ENCODE measurements around the gene ERI3. TPM values are rescaled to one million over a fixed set of nuclear protein-coding genes. Genes with fewer than 3 reads are reported as not detected.
A peak's percentile ranks its signal among the peaks of the same experiment; 100 is the strongest.

Gene ERI3
- total RNA-seq, 4 donors from 2014 or later: 14.0 to 29.2 (median 22.8) TPM

DNA sequence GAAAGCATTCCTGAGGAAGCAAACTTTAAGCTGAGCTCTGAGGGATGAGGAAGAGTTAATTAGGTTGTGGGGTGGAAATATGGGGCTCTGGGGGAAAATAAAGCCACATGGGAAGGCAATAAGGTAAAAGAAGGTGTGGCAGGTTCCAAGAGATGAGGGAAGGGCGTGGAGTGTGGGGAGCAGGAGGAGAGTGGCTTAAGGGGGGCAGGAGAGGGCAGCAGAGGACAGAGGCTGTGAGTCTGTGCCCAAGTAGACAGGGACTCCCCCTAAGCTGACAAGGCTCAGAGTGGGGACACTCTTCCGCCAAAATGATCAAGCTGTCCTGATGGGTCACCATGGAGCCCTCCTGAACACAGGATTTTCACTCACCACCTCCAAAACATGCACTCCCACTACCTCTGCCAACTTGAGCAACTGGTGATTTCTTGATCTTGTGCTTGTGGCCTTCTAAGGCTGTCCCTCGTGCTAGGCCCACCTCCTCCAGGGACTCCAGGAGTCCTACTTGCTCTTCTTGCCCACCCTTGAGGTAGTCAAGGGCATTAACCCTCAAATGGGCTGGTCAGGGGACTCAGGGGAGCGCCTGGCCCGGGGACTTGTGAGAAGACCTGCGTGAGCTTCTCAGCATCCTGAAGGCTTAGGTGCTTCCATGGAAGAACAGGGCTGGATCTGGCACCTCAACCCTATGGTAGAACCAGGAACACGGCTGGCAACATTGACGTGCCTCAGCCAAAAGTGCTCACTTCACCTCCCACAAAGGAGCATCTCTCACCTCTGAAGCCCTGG lies 118.4 kb downstream of the ERI3 start:
- Histone ChIP-seq H3K4me1 (peaks cover 0 to 38% (median 2%) of the 10 kb centered on the region in 4 donors), H3K4me3 (no peak overlapping the region), H3K27me3 (no peaks in the 10 kb centered on the region), H3K9me3 (no peaks in the 10 kb centered on the region), H3K27ac (no peak overlapping the region), H3K36me3 (no peaks in the 10 kb centered on the region)
- TF ChIP-seq POLR2A (IDR thresholded peaks at IDR 0.05): no peak
- TF ChIP-seq, protein P1, sequence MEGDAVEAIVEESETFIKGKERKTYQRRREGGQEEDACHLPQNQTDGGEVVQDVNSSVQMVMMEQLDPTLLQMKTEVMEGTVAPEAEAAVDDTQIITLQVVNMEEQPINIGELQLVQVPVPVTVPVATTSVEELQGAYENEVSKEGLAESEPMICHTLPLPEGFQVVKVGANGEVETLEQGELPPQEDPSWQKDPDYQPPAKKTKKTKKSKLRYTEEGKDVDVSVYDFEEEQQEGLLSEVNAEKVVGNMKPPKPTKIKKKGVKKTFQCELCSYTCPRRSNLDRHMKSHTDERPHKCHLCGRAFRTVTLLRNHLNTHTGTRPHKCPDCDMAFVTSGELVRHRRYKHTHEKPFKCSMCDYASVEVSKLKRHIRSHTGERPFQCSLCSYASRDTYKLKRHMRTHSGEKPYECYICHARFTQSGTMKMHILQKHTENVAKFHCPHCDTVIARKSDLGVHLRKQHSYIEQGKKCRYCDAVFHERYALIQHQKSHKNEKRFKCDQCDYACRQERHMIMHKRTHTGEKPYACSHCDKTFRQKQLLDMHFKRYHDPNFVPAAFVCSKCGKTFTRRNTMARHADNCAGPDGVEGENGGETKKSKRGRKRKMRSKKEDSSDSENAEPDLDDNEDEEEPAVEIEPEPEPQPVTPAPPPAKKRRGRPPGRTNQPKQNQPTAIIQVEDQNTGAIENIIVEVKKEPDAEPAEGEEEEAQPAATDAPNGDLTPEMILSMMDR (IDR thresholded peaks at IDR 0.05): peak in 3 of 6 experiments; percentile 19 to 37 (median 21)
- peak in 1 of 3 donors; percentile 47 for DNase-seq

DNA sequence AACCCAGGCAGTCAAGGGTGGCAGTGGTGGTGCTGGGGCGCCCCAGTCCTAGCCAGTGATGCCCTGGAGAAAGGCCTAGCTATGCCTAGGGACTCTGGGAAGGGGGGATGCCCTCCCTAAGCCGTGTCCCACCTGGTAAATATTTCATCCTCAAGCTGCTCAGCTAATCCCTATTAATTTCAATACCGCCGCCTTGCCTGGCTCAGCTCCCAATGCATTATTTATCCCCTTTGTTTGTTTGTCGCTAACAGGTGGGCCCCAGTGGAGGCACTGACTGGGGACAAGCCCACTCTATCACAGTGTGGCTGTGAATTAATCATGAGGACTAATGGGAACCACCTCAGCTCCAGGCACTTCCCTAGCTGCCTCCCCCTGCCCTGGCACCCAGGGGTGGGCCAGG lies 119.2 kb downstream of the ERI3 start:
- Histone ChIP-seq H3K27me3 (no peaks in the 10 kb centered on the region), H3K36me3 (no peaks in the 10 kb centered on the region), H3K9me3 (no peaks in the 10 kb centered on the region), H3K4me1 (peaks cover 0 to 33% (median 2%) of the 10 kb centered on the region in 4 donors), H3K4me3 (no peak overlapping the region), H3K27ac (no peak overlapping the region)
- DNase-seq: no peak
- no peak for TF ChIP-seq POLR2A (IDR thresholded peaks at IDR 0.05)
- TF ChIP-seq, protein P1 (IDR thresholded peaks at IDR 0.05): no peak

DNA sequence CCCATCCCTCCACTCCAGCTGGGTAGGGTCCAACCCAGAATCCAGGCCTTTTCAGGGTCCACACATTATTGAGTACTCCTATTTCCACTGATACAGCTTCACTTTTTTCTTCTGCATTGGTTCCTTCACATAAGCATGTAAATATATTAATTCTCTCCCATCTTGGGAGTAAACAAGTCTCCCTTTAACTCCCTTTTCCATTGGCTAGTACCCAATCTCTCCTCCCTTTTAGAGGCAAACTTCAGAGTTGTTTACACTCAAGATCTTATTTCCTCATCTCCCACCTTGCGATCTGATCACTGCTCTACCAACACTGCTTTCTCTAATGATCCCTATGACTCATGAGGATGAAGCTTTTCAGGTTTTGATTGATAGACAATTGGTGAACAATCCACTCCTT lies 121.5 kb downstream of the ERI3 start:
- Histone ChIP-seq H3K27ac (no peak overlapping the region), H3K4me1 (peaks cover 0 to 12% (median 0%) of the 10 kb centered on the region in 4 donors), H3K27me3 (no peaks in the 10 kb centered on the region), H3K4me3 (no peak overlapping the region), H3K36me3 (no peaks in the 10 kb centered on the region), H3K9me3 (no peaks in the 10 kb centered on the region)
- TF ChIP-seq, protein P1 (IDR thresholded peaks at IDR 0.05): no peak
- TF ChIP-seq POLR2A (IDR thresholded peaks at IDR 0.05): no peak
- no peak for DNase-seq

DNA sequence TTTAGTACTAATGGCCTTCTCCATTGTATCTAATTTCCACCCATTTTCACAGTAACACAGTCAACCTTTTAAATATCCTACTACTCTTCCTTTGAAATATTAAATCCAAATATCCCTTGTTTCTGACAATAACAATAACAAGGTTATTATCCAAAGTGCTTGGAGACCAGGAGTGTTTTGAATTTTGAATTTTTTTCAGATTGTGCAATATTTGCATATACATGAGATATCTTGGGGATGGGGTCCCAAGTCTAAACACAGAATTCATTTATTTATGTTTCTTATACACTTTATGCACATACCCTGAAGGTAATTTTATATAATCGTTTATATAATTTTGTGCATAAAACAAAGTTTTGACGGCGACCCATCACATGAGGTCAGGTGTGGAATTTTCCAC lies 124.3 kb downstream of the ERI3 start:
- no peak for DNase-seq
- Histone ChIP-seq H3K27me3 (no peaks in the 10 kb centered on the region), H3K4me3 (no peak overlapping the region), H3K36me3 (no peaks in the 10 kb centered on the region), H3K27ac (no peak overlapping the region), H3K4me1 (no peaks in the 10 kb centered on the region), H3K9me3 (no peaks in the 10 kb centered on the region)
- no peak for TF ChIP-seq POLR2A (IDR thresholded peaks at IDR 0.05)
- TF ChIP-seq, protein P1 (IDR thresholded peaks at IDR 0.05): no peak

DNA sequence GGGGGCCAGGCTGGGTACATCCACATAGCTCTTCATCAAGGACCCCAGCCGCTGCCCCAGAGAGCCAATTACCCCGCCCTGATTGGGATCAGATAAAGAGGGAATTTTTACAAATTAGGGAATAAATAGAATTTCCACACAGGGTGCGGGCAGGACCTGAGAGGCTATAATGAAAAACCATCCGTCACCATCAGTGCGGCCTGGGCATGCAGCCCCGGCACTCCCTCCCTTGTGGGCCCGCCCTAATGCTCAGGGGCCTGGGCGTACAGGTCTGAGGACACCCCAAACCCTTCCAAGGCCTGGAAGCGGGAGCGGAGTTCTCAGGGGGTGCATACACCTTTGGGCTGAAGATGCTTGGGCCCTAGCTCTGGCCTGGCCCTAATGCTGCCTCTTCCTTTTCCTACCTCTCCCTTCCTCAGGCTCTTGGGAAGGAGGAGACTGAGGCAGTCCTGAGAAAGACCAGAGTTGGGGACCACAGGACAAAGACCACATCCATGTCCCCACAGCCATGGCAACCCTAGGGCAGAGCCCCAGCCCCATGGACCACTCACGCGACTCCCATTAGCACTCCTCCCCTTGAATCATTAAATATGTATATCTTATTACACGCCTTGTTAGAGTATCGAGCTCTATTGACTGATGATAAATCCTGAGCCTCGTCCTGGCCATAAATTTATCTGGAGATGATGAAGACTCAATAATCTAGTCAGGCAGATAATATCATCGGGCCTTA lies 125.5 kb downstream of the ERI3 start:
- no peak for DNase-seq
- no peaks in the 10 kb centered on the region for H3K36me3 ChIP-seq
- TF ChIP-seq, protein P1 (IDR thresholded peaks at IDR 0.05): no peak
- no peak for TF ChIP-seq POLR2A (IDR thresholded peaks at IDR 0.05)
- H3K27me3 ChIP-seq: no peaks in the 10 kb centered on the region
- H3K4me1 ChIP-seq: no peaks in the 10 kb centered on the region
- H3K9me3 ChIP-seq: no peaks in the 10 kb centered on the region
- no peak overlapping the region for H3K4me3 ChIP-seq
- no peak overlapping the region for H3K27ac ChIP-seq
